Transverse colon (tissue), 4 donors: Measurements from ENCODE around the gene LPIN2. TPM values are rescaled to one million over a fixed set of nuclear protein-coding genes. Genes with fewer than 3 reads are reported as not detected.

Source experiments
- DNase-seq: peaks from one replicate; pipeline ENCODE4 v3.0.0-alpha.2; 2019
- H3K27ac ChIP-seq, 4 donors: fragments of 200-600 bp; sonication (generic); 2 replicates each; pipeline ENCODE4 v1.5.1; 2016 to 2018; ENCODE audit warnings: inconsistent platforms in 4 of 4
- H3K27me3 ChIP-seq: fragments of 200-600 bp; sonication (generic); 2 replicates; pipeline ENCODE4 v1.5.1; 2017; ENCODE audit warnings: inconsistent platforms
- H3K36me3 ChIP-seq, 4 donors: fragments of 200-600 bp; sonication (generic); 2 replicates each; pipeline ENCODE4 v1.5.1; 2017 to 2019; ENCODE audit warnings: inconsistent platforms in 4 of 4
- H3K4me1 ChIP-seq, 4 donors: fragments of 200-600 bp; sonication (generic); 2 replicates each; pipeline ENCODE4 v1.5.1; 2017 to 2020; ENCODE audit warnings: inconsistent platforms in 4 of 4
- H3K4me3 ChIP-seq, 4 donors: fragments of 200-600 bp; sonication (generic); 1 replicate in 1 of 4; 2 replicates in 3 of 4; pipeline versions ENCODE4 v1.5.1 to v1.6.1; 2017 to 2019; ENCODE audit warnings: inconsistent platforms in 4 of 4
- H3K9me3 ChIP-seq, 2 donors: fragments of 200-600 bp; sonication (generic); 2 replicates each; pipeline ENCODE4 v1.5.1; 2017 to 2019; ENCODE audit warnings: inconsistent platforms in 2 of 2
- EP300 ChIP-seq: sonication (generic); formaldehyde crosslinking; IDR thresholded peaks from one replicate; pipeline ENCODE4 v1.6.1; 2017; ENCODE audit warnings: antibody characterized with exemption, low read depth
- POLR2A ChIP-seq: fragments of 450-650 bp; IDR thresholded peaks from one replicate; pipeline ENCODE4 v1.6.1; 2016; ENCODE audit warnings: antibody characterized with exemption, mild to moderate bottlenecking, moderate library complexity
- POLR2AphosphoS5 ChIP-seq, 3 donors: sonication (generic); formaldehyde crosslinking; IDR thresholded peaks; one replicate each; pipeline ENCODE4 v1.6.1; 2016; ENCODE audit warnings: antibody characterized with exemption in 3 of 3
- WGBS, 2 donors: methylation state at CpG; one replicate each; pipeline ENCODE4 v1.1.5; 2018; ENCODE audit warnings: low coverage in 1 of 2; 5-methylcytosine and 5-hydroxymethylcytosine counted together
- in situ Hi-C, 4 donors: fragments of 200-750 bp; cut with MboI; loops; one replicate each; pipeline versions ENCODE4 v1.15.0 to v1.15.1; 2017; ENCODE audit warnings: low sequenced_read_pairs in 3 of 4, low pct_ligation_motif_present in 1 of 4, low pct_unique_long_range_greater_than_20kb in 1 of 4
- intact Hi-C: fragments of 100-400 bp; cut with DNase I; formaldehyde crosslinking; loops from one replicate; pipeline ENCODE4 v1.15.1; 2023; ENCODE audit warnings: low total_unique reads
- total RNA-seq, 4 donors: library from RNA; depleted of rRNA; stranded (reverse); fragments of >200 nt; gene quantifications; one replicate each; pipeline ENCODE4 v1.1.0, GENCODE V29; 2016
- TF ChIP-seq, protein P1 (sequence below), 5 experiments: fragments of 200-600 bp in 3 of 5; fragments of 450-650 bp in 2 of 5; sonication (generic) in 3 of 5; IDR thresholded peaks; 1 replicate in 2 of 5; 2 replicates in 3 of 5; pipeline ENCODE4 v1.5.1; 2016 to 2017; ENCODE audit warnings: antibody characterized with exemption in 5 of 5, inconsistent platforms in 3 of 5, mild to moderate bottlenecking in 2 of 5, moderate library complexity in 1 of 5

Gene LPIN2
- total RNA-seq, 4 donors from 2014 or later: 11.1 to 151 (median 87.0) TPM

DNA sequence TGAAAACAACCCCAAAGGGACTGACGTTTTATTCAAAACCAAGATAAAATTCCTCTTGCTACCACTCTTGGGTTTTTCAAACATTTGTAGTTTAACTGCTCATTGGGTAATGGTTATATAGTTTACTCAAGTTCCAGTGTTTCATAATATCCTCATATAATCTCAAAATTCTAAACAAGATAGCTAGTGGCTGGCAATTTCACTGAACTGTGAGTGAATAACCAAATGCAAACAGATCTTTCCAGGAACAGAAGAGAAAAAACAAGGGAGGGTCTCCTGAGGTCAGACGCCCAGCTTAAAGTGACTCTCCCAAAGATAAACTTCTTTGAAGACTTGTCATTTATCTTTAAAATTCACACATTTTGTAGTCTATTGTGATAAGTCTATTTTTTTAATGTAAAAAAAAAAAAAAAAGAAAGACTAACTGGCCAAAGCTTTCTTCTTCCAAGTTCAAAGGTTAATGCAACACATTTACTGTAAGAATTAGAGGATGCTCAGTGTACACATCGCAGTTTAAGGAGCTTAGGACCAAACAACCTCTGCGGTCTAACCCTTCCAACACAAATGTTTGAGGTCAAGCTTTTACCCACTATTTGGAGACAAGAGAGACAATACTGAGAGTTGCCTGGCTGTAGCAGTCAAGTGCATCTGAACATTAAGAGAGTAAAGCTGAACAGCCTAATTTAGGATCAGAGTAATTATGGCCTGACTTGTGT, 26.6 kb downstream of the LPIN2 start:
- TF ChIP-seq POLR2A: no peak
- TF ChIP-seq, protein P1, sequence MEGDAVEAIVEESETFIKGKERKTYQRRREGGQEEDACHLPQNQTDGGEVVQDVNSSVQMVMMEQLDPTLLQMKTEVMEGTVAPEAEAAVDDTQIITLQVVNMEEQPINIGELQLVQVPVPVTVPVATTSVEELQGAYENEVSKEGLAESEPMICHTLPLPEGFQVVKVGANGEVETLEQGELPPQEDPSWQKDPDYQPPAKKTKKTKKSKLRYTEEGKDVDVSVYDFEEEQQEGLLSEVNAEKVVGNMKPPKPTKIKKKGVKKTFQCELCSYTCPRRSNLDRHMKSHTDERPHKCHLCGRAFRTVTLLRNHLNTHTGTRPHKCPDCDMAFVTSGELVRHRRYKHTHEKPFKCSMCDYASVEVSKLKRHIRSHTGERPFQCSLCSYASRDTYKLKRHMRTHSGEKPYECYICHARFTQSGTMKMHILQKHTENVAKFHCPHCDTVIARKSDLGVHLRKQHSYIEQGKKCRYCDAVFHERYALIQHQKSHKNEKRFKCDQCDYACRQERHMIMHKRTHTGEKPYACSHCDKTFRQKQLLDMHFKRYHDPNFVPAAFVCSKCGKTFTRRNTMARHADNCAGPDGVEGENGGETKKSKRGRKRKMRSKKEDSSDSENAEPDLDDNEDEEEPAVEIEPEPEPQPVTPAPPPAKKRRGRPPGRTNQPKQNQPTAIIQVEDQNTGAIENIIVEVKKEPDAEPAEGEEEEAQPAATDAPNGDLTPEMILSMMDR (IDR thresholded peaks at IDR 0.05): no peak
- TF ChIP-seq EP300: no peak
- TF ChIP-seq POLR2AphosphoS5 (IDR thresholded peaks at IDR 0.05): no peak
- 45 to 56% methylated on average over 4 of the region's 4 CpGs for WGBS, 2 donors
- Histone ChIP-seq H3K27me3 (no peaks in the 10 kb centered on the region), H3K36me3 (no peaks in the 10 kb centered on the region), H3K27ac (peak overlapping the region; percentile 68 to 87 (median 78)), H3K4me1 (peaks cover 30 to 59% (median 45%) of the 10 kb centered on the region in 4 donors), H3K9me3 (no peaks in the 10 kb centered on the region), H3K4me3 (no peak overlapping the region)
- in situ Hi-C loops: loop anchor here in 2 of 4 donors (10.0 kb wide), 1 partner anchor 52 kb away; no protein-coding TSS in a partner anchor
- no peak for DNase-seq
- intact Hi-C loops: no loop called here

DNA sequence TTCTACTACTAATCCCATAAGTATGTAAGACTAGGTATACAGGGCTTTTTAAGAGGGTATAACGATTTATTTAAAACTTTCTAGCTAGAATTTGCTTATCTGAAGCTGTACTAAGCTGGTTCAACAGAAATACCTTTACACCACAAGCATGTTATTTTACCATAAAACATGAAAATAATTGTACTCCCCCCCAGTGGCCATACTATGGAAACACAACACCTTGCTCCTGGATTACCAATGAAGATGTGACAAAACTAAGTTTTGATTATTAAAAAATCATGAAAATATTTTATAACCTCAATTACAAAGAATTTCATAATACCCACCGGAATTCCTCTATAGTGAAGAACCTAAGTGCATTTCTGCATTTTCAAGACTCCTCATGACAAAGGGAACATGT, 27.3 kb downstream of the LPIN2 start:
- Histone ChIP-seq H3K36me3 (no peaks in the 10 kb centered on the region), H3K9me3 (no peaks in the 10 kb centered on the region), H3K27ac (peak overlapping the region; percentile 68 to 87 (median 78)), H3K4me1 (peaks cover 31 to 65% (median 51%) of the 10 kb centered on the region in 4 donors), H3K4me3 (no peak overlapping the region), H3K27me3 (no peaks in the 10 kb centered on the region)
- 47 to 53% methylated on average over 2 of the region's 2 CpGs for WGBS, 2 donors
- DNase-seq: no peak
- in situ Hi-C loops (loop anchor here in 2 of 4 donors (10.0 kb wide), 1 partner anchor 51 kb away; no protein-coding TSS in a partner anchor), intact Hi-C loops (no loop called here)
- no peak for TF ChIP-seq POLR2AphosphoS5 (IDR thresholded peaks at IDR 0.05)
- TF ChIP-seq, protein P1 (IDR thresholded peaks at IDR 0.05): peak; percentile 40 to 64 (median 47)

DNA sequence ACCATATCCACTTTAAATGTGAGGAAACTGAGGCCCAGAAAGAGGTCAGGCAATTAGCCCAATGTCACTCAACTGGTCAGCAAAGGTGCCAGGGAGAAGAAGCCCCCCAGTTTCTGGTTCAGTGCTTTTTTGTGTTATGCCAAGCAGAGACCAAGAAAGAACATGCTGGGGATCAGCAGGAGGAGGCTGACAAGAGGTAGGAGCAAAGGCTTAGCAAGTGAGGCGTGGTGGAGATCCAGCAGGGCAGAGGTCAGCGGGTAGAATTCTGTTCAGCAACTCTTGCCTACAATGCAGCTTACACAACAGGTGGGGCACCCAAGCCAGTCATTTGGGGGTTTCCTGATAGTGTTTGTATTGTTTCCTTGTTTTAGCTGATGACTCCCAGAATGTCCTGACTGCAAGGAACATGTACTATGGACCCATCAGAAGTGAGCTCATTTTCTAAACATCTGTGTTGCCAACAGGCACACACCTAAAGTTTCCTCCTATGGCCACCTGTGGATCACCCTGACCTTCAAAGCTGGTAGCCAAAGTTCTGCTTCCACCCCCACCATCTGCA, 28.2 kb downstream of the LPIN2 start:
- H3K36me3 ChIP-seq: no peaks in the 10 kb centered on the region
- in situ Hi-C loops: loop anchor here in 2 of 4 donors (10.0 kb wide), 1 partner anchor 50 kb away; no protein-coding TSS in a partner anchor
- H3K9me3 ChIP-seq: no peaks in the 10 kb centered on the region
- WGBS, 2 donors: 40 to 60% methylated on average over 1 to 2 of the region's 2 CpGs
- H3K4me3 ChIP-seq: no peak overlapping the region
- H3K4me1 ChIP-seq: peaks cover 35 to 74% (median 55%) of the 10 kb centered on the region in 4 donors
- peak overlapping the region; percentile 68 to 87 (median 78) for H3K27ac ChIP-seq
- peak; percentile 84 for DNase-seq
- H3K27me3 ChIP-seq: no peaks in the 10 kb centered on the region
- TF ChIP-seq POLR2A: peak; percentile 64
- TF ChIP-seq, protein P1 (IDR thresholded peaks at IDR 0.05): no peak
- peak; percentile 28 to 80 (median 75) for TF ChIP-seq POLR2AphosphoS5 (IDR thresholded peaks at IDR 0.05)
- TF ChIP-seq EP300: peak; percentile 91
- intact Hi-C loops: no loop called here

DNA sequence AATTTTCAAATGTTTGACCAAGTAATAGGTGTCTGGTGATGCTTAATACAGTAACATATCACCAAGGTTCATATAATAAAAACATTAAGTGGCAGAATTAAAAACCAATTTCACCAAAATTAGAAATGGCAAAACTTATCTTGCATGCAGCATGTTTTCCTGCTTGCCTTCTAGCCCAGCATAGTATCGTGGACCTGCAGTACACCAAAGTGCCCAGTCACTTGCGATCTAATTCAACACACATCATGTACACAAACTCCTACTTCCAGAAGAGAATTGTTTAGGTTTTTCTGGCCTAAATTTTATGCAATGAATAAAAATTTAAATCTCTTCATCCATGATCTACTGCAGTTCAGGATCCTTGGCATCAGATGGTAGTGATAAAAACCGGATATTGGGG, 28.9 kb downstream of the LPIN2 start:
- no peak for DNase-seq
- Histone ChIP-seq H3K27ac (peak overlapping the region; percentile 68 to 87 (median 78)), H3K4me3 (no peak overlapping the region), H3K4me1 (peaks cover 35 to 81% (median 58%) of the 10 kb centered on the region in 4 donors), H3K27me3 (no peaks in the 10 kb centered on the region), H3K9me3 (no peaks in the 10 kb centered on the region), H3K36me3 (no peaks in the 10 kb centered on the region)
- intact Hi-C loops: no loop called here
- in situ Hi-C loops: loop anchor here in 2 of 4 donors (10.0 kb wide), 1 partner anchor 49 kb away; no protein-coding TSS in a partner anchor
- TF ChIP-seq, protein P1 (IDR thresholded peaks at IDR 0.05): peak in 1 of 5 experiments; percentile 7
- no peak for TF ChIP-seq POLR2AphosphoS5 (IDR thresholded peaks at IDR 0.05)
- TF ChIP-seq POLR2A: no peak
- 86 to 89% methylated on average over 3 of the region's 3 CpGs for WGBS, 2 donors
